ENCODE data around the gene RSBN1.
A peak's percentile ranks its signal among the peaks of the same experiment; 100 is the strongest.

- TF ChIP-seq POLR2A (IDR thresholded peaks at IDR 0.05; ENCODE audit: low read depth, low read length) = no peak
- no peak for TF ChIP-seq ZNF217 (IDR thresholded peaks at IDR 0.05)
- TF ChIP-seq CTCF (IDR thresholded peaks at IDR 0.05 in 2 of 3, conservative IDR thresholded peaks at IDR 0.05 in 1 of 3; ENCODE audit: control insufficient read depth in 2 of 3, extremely low read depth in 1 of 3, insufficient read depth in 1 of 3, low read depth in 3 of 3, low read length in 3 of 3) = peak; percentile 9 to 51 (median 25); a peak in 4 of 6 replicates
- TF ChIP-seq BCL3 (IDR thresholded peaks at IDR 0.05; ENCODE audit: borderline replicate concordance, insufficient read depth, low read depth, low read length, poor library complexity, severe bottlenecking) = no peak
- TF ChIP-seq CREB1 (IDR thresholded peaks at IDR 0.05; ENCODE audit: low read depth) = no peak
- no peak for TF ChIP-seq MAX (IDR thresholded peaks at IDR 0.05; ENCODE audit: low read depth, low read length)
Observed at GRCh38 chr1:113835686-113836290, 23.5 kb upstream of the RSBN1 start.

All from GM12878 (cell line).